Ishikawa (cell line): ENCODE data around the gene CAMK4.

Experiments used
- CEBPB ChIP-seq: IDR thresholded peaks from 2 replicates; pipeline ENCODE4 v1.6.1; 2012
- CREB1 ChIP-seq: IDR thresholded peaks from 2 replicates; pipeline ENCODE4 v1.6.1; 2012; ENCODE audit warnings: low read depth
- EGR1 ChIP-seq: IDR thresholded peaks from 2 replicates; pipeline ENCODE4 v1.6.1; 2012
- EP300 ChIP-seq: IDR thresholded peaks from 2 replicates; pipeline ENCODE4 v1.6.1; 2012; ENCODE audit warnings: borderline replicate concordance
- FOXM1 ChIP-seq: IDR thresholded peaks from 2 replicates; pipeline ENCODE4 v1.6.1; 2012; ENCODE audit warnings: low read depth, borderline replicate concordance
- MAX ChIP-seq: IDR thresholded peaks from 2 replicates; pipeline ENCODE4 v1.6.1; 2012
- NFIC ChIP-seq: IDR thresholded peaks from 2 replicates; pipeline ENCODE4 v1.6.1; 2012
- RAD21 ChIP-seq: IDR thresholded peaks from 2 replicates; pipeline ENCODE4 v1.6.1; 2012; ENCODE audit warnings: low read depth
- REST ChIP-seq: IDR thresholded peaks from 2 replicates; pipeline ENCODE4 v1.6.1; 2012; ENCODE audit warnings: low read depth, mild to moderate bottlenecking
- TAF1 ChIP-seq: IDR thresholded peaks from 2 replicates; pipeline ENCODE4 v1.6.1; 2012; ENCODE audit warnings: low read depth, mild to moderate bottlenecking
- TCF12 ChIP-seq: IDR thresholded peaks from 2 replicates; pipeline ENCODE4 v1.6.1; 2012; ENCODE audit warnings: low read depth
- TEAD4 ChIP-seq: IDR thresholded peaks from 2 replicates; pipeline ENCODE4 v1.6.1; 2012
- USF1 ChIP-seq: IDR thresholded peaks from 2 replicates; pipeline ENCODE4 v1.6.1; 2012
- YY1 ChIP-seq: IDR thresholded peaks from 2 replicates; pipeline ENCODE4 v1.6.1; 2012; ENCODE audit warnings: low read depth
- ZBTB7A ChIP-seq: IDR thresholded peaks from 2 replicates; pipeline ENCODE4 v1.6.1; 2012; ENCODE audit warnings: low read depth

Gene CAMK4

GRCh38 chr5:111278858-111279504 lies 54.8 kb downstream of the CAMK4 start:
- TF ChIP-seq CREB1 = no peak
- TF ChIP-seq USF1 = no peak
- no peak for TF ChIP-seq TAF1
- 0 out of 2 replicates have a peak, but pooled peaks have one; percentile 3 for TF ChIP-seq CEBPB
- TF ChIP-seq MAX = no peak
- no peak for TF ChIP-seq REST
- peak; percentile 88 for TF ChIP-seq RAD21
- no peak for TF ChIP-seq EGR1
- TF ChIP-seq TEAD4 = peak; percentile 23; the same call in 1 of the 2 replicates
- no peak for TF ChIP-seq ZBTB7A
- no peak for TF ChIP-seq TCF12

GRCh38 chr5:111280282-111280951 lies 56.2 kb downstream of the CAMK4 start:
- TF ChIP-seq REST = no peak
- no peak for TF ChIP-seq TCF12
- no peak for TF ChIP-seq TAF1
- TF ChIP-seq NFIC = no peak
- TF ChIP-seq FOXM1 = no peak
- TF ChIP-seq MAX = no peak
- no peak for TF ChIP-seq EP300
- TF ChIP-seq RAD21 = no peak
- no peak for TF ChIP-seq CEBPB
- TF ChIP-seq EGR1 = no peak

GRCh38 chr5:111282798-111283197 lies 58.6 kb downstream of the CAMK4 start:
- no peak for TF ChIP-seq REST
- no peak for TF ChIP-seq RAD21
- no peak for TF ChIP-seq YY1
- TF ChIP-seq TAF1 = no peak
- TF ChIP-seq TEAD4 = no peak
- TF ChIP-seq FOXM1 = no peak
- TF ChIP-seq CEBPB = no peak
- no peak for TF ChIP-seq USF1
- no peak for TF ChIP-seq MAX
- TF ChIP-seq EGR1 = no peak
- no peak for TF ChIP-seq NFIC
- TF ChIP-seq ZBTB7A = no peak
- no peak for TF ChIP-seq EP300
- TF ChIP-seq CREB1 = no peak
- no peak for TF ChIP-seq TCF12

- TF ChIP-seq TAF1 = no peak
- no peak for TF ChIP-seq EP300
- no peak for TF ChIP-seq FOXM1
- no peak for TF ChIP-seq TEAD4
- TF ChIP-seq CEBPB = no peak
- TF ChIP-seq RAD21 = no peak
- TF ChIP-seq REST = no peak
- no peak for TF ChIP-seq USF1
- no peak for TF ChIP-seq ZBTB7A
- TF ChIP-seq TCF12 = no peak
- TF ChIP-seq EGR1 = no peak
- no peak for TF ChIP-seq YY1
- TF ChIP-seq NFIC = no peak
- no peak for TF ChIP-seq CREB1
- TF ChIP-seq MAX = no peak
Observed at GRCh38 chr5:111284825-111285224, 60.6 kb downstream of the CAMK4 start.
